ENCODE results near the gene HSF4. TPM values are rescaled to one million over a fixed set of nuclear protein-coding genes. Genes with fewer than 3 reads are reported as not detected.
"Not testable (repeated sequence)": the region's sequence is repeated elsewhere in the genome, so short reads cannot be mapped to it uniquely, and the experiment has no call there.

Gene HSF4
- total RNA-seq = 1.3 TPM

- no peak for DNase-seq (ENCODE audit: low read depth in 2 of 3, low spot score in 2 of 3)
Observed at GRCh38 chr16:67164599-67165061, at the start of gene HSF4. TSS of gene HSF4 (plus strand) at chr16:67164745. CDS start at chr16:67164812, 67 bp downstream.

GRCh38 chr16:67114793-67115192 lies 49.8 kb upstream of the HSF4 start:
- no peak for DNase-seq (ENCODE audit: low read depth in 2 of 3, low spot score in 2 of 3)

GRCh38 chr16:67115639-67116038 lies 48.9 kb upstream of the HSF4 start:
- DNase-seq (ENCODE audit: low read depth in 2 of 3, low spot score in 2 of 3) = no peak

DNA sequence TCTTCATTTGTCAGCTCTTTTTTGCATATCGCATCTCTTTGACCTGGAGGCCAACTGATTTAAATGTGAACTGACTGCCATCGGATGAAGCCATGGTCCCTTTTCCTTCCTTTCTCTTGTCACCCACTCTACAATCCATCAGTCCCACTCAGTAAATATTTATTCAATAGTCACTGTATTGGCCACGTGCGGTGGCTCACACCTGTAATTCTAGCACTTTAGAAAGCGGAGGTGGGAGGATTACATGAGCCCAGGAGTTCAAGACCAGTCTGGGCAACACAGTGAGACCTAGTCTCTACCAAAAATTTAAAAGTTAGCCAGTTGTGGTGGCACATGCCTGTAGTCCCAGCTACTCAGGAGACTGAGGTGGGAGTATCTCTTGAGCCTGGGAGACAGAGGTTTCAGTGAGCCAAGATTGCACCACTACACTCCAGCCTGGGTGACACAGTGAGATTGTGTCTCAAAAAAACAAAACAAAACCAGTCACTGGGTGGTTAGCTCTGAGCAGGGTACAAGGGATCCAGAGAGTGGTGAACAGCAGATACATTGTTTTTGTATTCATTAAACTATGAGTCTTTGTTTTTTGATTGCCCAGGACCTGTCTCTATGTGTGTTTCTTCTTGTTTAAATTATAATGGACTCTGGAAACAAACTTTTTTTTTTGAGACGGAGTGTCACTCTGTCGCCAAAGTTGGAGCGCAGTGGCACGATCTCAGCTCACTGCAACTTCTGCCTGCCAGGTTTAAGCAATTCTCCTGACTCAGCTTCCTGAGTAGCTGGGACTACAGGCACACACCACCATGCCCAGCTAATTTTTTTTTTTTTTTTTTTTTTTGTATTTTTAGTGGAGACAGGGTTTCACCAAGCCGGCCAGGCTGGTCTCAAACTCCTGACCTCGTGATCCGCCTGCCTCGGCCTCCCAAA lies 47.9 kb upstream of the HSF4 start:
- no peak for DNase-seq (ENCODE audit: low read depth in 2 of 3, low spot score in 2 of 3)

GRCh38 chr16:67117716-67118115 lies 46.8 kb upstream of the HSF4 start:
- DNase-seq (ENCODE audit: low read depth in 2 of 3, low spot score in 2 of 3) = no peak

DNA sequence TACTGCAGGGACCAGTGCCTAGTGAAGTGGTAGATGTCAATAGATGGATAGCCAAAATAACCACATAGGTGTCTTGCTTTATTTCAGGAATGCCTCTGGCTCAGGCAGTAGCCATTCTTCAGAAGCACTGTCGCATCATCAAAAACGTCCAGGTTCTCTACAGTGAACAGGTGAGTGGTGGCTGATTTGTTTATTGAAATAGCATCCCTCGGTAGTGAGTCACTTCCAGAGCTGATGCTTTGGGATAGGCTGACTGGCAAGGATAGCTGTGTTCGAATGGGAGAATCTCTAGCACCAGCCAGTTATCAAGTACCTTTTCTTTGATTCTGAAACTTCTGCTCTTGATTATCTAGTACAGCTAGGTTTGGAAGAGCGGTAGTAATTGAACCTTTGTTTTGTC lies 44.5 kb upstream of the HSF4 start:
- no peak for DNase-seq (ENCODE audit: low read depth in 2 of 3, low spot score in 2 of 3)

- DNase-seq (ENCODE audit: low read depth in 2 of 3, low spot score in 2 of 3) = not testable (repeated sequence)
Observed at GRCh38 chr16:67122799-67123198, 41.7 kb upstream of the HSF4 start.

- no peak for DNase-seq (ENCODE audit: low read depth in 2 of 3, low spot score in 2 of 3)
Observed at GRCh38 chr16:67128417-67128816, 36.1 kb upstream of the HSF4 start.

DNA sequence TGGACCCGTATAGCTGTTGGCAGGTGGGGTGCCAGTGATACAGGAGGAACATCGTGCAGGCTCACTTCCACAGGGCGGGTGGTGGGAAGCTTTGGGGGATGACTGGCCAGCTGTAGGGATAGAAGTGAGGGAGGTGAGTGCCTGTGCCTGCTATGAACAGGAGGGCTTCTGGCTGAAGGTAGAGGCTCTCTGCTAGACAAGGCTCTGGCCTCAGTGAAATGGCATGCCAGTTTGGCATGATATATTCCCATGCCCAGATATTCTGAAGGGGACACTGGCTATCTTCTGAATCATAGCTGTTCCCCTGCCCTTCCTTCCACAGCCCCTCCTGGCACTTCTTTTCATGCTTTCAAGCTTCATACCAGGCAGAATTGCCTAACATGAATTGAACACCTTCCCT lies 35.7 kb upstream of the HSF4 start:
- no peak for DNase-seq (ENCODE audit: low read depth in 2 of 3, low spot score in 2 of 3)

DNA sequence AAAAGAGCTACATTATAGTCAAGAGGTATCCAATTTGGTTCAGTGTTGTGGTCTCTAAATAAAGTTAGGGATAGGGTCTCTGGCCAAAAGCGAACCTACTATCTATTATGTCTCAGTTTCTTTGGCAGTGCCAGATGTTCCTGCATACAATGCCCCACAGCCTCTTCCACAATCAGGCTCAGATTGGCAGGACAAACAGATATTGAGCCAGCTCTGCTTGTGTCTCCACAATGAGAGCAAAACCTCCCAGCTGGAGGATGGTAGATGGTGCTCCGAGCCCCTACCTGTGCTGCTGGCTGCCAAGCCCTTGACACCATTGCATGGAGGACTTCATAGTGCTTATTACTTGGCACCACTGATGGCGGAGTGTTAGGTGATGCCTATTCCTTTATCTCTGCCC lies 35.1 kb upstream of the HSF4 start:
- DNase-seq (ENCODE audit: low read depth in 2 of 3, low spot score in 2 of 3) = no peak

DNA sequence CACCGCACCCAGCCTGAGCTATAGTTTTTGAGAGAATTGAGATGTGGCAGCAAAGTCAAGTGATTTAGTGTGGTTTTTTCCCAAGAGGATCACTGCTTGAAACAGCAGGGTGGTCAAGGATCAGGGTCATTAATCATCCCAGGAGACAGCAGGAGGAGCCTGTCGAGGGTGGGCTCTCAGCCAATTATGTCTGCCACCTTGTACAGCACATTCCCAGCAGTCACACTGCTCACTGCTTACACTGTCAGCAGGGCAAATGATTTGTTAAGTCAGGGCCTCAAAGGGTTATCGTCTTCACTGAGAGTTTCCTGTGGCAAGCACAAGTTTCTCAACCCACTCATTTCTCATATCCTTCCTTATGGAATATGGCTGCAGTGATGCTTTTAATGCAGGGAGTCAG lies 26.9 kb upstream of the HSF4 start:
- DNase-seq (ENCODE audit: low read depth in 2 of 3, low spot score in 2 of 3) = no peak

GRCh38 chr16:67141391-67141790 lies 23.2 kb upstream of the HSF4 start:
- no peak for DNase-seq (ENCODE audit: low read depth in 2 of 3, low spot score in 2 of 3)

GRCh38 chr16:67142342-67142741 lies 22.2 kb upstream of the HSF4 start:
- DNase-seq (ENCODE audit: low read depth in 2 of 3, low spot score in 2 of 3) = no peak

DNA sequence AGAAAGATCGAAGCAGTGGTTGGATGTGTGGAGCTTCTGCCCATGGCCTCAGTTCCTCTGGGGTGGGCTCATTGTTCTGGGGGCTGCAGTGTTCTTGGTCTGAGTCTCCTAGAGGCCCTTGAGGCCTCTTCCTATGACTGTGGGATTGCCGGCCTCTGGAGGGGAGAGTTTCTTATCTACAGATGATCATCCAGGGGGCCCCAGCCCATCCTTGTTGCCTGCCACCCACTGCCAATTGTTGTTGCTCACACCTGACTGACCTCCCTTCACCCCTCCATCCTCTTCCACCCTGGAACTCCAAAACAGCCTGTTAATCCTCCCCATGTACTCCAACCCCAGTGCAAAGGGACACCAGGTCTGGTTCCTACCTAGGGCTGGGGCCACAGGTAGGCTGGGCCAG lies 19.6 kb upstream of the HSF4 start:
- DNase-seq (ENCODE audit: low read depth in 2 of 3, low spot score in 2 of 3) = no peak

GRCh38 chr16:67145746-67146145 lies 18.8 kb upstream of the HSF4 start:
- no peak for DNase-seq (ENCODE audit: low read depth in 2 of 3, low spot score in 2 of 3)

DNA sequence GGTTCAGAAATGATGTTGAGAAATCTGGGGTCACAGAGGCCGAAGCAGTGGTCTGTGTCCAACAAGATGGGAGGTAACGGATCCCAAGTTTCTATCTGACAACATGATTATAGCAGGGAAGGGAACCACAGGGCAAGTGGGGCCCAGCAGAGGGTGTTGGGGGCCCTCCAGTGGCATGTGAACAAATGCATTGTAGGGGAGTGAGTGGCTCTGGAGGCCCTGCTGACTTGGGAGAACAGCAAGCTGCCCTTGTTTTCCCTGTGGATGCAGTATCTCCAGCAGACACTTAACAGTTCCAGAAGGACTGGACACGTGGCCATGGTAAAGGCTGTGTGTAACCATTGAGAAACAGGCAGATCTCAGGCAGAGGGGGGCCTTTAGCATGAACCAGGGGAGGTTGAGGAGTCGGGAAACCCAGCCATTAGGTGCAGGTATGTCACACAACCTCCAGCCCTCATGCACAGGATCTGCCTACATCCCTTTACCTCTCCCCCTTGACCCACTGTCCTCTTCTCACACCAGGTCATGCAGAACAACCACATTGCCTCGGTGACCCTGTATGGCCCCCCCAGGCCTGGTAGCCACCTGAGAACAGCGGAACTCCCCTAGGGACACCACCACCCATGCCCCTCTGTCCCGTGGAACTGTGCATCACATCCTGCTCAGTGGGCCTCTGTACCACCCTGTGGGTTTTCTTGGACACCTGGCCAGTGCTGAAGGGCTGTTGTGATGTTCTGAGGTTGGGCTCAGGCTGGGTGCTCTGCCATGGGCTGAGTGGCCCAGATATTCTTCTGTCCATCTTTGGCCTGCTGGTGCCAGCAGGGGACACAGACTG lies 17.8 kb upstream of the HSF4 start:
- no peak for DNase-seq (ENCODE audit: low read depth in 2 of 3, low spot score in 2 of 3)

GRCh38 chr16:67147437-67148140 lies 17.0 kb upstream of the HSF4 start:
- no peak for DNase-seq (ENCODE audit: low read depth in 2 of 3, low spot score in 2 of 3)

DNA sequence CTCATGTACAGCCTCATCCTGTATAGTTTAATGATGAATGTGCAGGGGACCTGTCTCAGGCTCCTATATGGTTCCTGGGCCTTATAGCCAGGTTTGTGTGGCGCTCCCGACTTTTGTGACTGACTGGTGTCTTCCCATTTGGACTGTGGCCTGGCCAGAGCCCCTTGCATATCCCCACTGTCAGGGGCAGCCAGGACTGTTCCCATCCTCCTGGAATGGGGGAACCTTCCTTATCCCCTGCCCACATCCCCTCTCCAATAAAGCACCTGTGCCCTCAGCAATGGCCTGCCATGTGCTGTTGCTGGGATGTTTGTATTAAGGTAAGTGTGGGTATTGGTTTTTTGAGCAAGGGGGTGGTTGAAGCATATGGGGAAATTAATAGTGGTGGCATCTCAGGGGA lies 16.3 kb upstream of the HSF4 start:
- no peak for DNase-seq (ENCODE audit: low read depth in 2 of 3, low spot score in 2 of 3)

DNA sequence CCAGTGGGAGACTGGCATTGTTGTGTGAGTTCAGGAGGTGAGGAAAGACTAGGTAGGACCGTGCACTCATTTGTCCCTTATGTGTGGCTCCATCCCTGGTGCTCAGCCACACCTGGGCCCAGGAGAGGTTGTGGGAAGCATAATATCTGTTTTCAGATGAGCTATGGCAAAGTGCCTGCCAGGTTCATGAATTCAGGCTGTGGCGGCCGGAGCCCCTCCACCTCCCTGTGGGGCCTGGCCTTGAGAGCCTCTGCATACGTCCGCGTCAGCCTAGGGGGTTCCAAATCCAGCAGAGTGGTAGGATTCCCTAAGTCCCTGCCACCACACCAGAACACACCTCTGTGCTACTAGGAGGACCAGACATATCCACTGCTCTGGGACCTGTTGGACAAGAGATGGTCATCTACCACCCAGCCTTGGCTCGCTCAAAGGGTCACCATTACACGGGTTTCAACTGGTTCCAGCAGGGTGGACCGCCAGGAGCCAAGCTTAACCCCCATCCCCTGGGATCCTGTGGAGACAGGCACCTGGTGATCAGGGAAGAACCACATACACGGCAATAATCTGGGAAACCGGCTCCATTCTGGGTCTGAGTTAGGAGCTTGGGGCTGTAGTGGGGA lies 15.8 kb upstream of the HSF4 start:
- no peak for DNase-seq (ENCODE audit: low read depth in 2 of 3, low spot score in 2 of 3)

DNA sequence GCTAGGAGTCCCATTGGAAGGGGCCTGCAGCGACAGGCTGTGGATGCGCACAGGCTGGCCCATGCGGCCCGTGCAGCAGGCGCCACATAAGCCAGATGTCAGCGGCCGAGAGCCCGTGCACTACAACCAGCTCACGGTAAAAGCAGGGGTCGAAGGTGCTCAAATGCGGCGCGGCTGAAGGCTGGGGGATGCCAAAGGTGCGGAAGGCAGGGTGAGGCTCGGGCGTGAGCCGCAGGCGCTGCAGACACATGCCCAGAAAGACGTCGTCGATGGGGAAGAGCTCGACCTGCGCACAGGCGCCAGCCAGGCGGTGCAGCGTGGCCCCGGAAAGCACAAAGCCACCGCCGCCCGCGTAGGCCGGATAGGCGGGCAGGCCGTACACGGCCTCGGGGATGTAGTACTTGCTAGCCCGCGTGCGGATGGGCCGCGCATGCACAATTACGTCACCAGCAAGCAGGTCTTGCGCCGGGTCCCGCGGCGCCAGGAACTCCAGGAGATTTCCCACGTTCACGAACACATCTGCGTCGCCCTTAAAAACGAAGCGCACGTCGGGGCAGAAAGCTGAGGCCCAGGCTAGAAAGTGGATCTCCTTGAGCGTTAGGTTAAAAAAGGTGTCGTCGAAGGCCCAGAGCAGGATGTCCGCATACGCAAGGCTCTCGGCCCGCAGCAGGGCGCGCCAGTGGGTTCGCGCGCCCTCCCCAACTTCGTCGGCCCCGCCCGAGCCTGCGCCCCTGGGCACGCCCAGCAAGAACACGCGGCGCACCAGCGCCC lies 15.1 kb upstream of the HSF4 start:
- no peak for DNase-seq (ENCODE audit: low read depth in 2 of 3, low spot score in 2 of 3)
